Measurements from ENCODE around the gene C1QBP.

Gene C1QBP

GRCh38 chr17:5478992-5479391 is 40.0 kb upstream of the C1QBP start:
- H3K9ac ChIP-seq (ENCODE audit: low read length), result no peak overlapping the region
- H3K4me2 ChIP-seq (ENCODE audit: low read depth, low read length), result no peak overlapping the region
- H3K9me3 ChIP-seq (replicated peaks; ENCODE audit: insufficient read depth, low read length), result no peaks in the 10 kb centered on the region
- no peak for TF ChIP-seq EZH2phosphoT487 (IDR thresholded peaks at IDR 0.05; ENCODE audit: low read length)
- TF ChIP-seq CTCF (IDR thresholded peaks at IDR 0.05; ENCODE audit: low read length), result no peak
- no peak for TF ChIP-seq EZH2 (optimal IDR thresholded peaks at IDR 0.05; ENCODE audit: low read depth, low read length)
- H3K4me1 ChIP-seq (ENCODE audit: low read length), result no peaks in the 10 kb centered on the region
- no peak overlapping the region for H2AFZ ChIP-seq (ENCODE audit: low read length)
- H3K79me2 ChIP-seq (ENCODE audit: low read length), result peaks cover 42% of the 10 kb centered on the region
- DNase-seq, result no peak
- no peaks in the 10 kb centered on the region for H3F3A ChIP-seq (ENCODE audit: insufficient read depth, low read length)
- no peak overlapping the region for H3K27ac ChIP-seq (ENCODE audit: low read length)
- no peaks in the 10 kb centered on the region for H3K27me3 ChIP-seq (replicated peaks; ENCODE audit: insufficient read depth, low read length)
- no peaks in the 10 kb centered on the region for H3K9me2 ChIP-seq (replicated peaks; ENCODE audit: insufficient read depth, low read length)
- peaks cover 8% of the 10 kb centered on the region for H3K36me3 ChIP-seq (replicated peaks; ENCODE audit: insufficient read depth, low read length)
- no peaks in the 10 kb centered on the region for H4K20me1 ChIP-seq (ENCODE audit: insufficient read depth, low read length)
- no peak overlapping the region for H3K4me3 ChIP-seq (ENCODE audit: low read length)

GRCh38 chr17:5473906-5474305 is 35.0 kb upstream of the C1QBP start:
- no peaks in the 10 kb centered on the region for H4K20me1 ChIP-seq (ENCODE audit: insufficient read depth, low read length)
- H3K9me3 ChIP-seq (replicated peaks; ENCODE audit: insufficient read depth, low read length), result no peaks in the 10 kb centered on the region
- DNase-seq, result no peak
- H3K36me3 ChIP-seq (replicated peaks; ENCODE audit: insufficient read depth, low read length), result peaks cover 3% of the 10 kb centered on the region; the same call in 1 of the 2 replicates
- H3K79me2 ChIP-seq (ENCODE audit: low read length), result 0 out of 2 replicates have a peak, but pooled peaks cover 9% of the 10 kb centered on the region
- no peak overlapping the region for H3K4me2 ChIP-seq (ENCODE audit: low read depth, low read length)
- H3K27me3 ChIP-seq (replicated peaks; ENCODE audit: insufficient read depth, low read length), result no peaks in the 10 kb centered on the region
- no peaks in the 10 kb centered on the region for H3K4me1 ChIP-seq (ENCODE audit: low read length)
- H3K27ac ChIP-seq (ENCODE audit: low read length), result no peak overlapping the region
- H2AFZ ChIP-seq (ENCODE audit: low read length), result no peak overlapping the region
- no peaks in the 10 kb centered on the region for H3K9me2 ChIP-seq (replicated peaks; ENCODE audit: insufficient read depth, low read length)
- TF ChIP-seq EZH2 (optimal IDR thresholded peaks at IDR 0.05; ENCODE audit: low read depth, low read length) (no peak), CTCF (IDR thresholded peaks at IDR 0.05; ENCODE audit: low read length) (no peak), EZH2phosphoT487 (IDR thresholded peaks at IDR 0.05; ENCODE audit: low read length) (no peak)
- no peak overlapping the region for H3K4me3 ChIP-seq (ENCODE audit: low read length)
- H3K9ac ChIP-seq (ENCODE audit: low read length), result no peak overlapping the region
- peaks cover 7% of the 10 kb centered on the region; the same call in 1 of the 2 replicates for H3F3A ChIP-seq (ENCODE audit: insufficient read depth, low read length)

GRCh38 chr17:5472511-5472910 is 33.6 kb upstream of the C1QBP start:
- H3K4me3 ChIP-seq (ENCODE audit: low read length), result no peak overlapping the region
- H3F3A ChIP-seq (ENCODE audit: insufficient read depth, low read length), result peaks cover 7% of the 10 kb centered on the region; the same call in 1 of the 2 replicates
- H4K20me1 ChIP-seq (ENCODE audit: insufficient read depth, low read length), result no peaks in the 10 kb centered on the region
- TF ChIP-seq EZH2 (optimal IDR thresholded peaks at IDR 0.05; ENCODE audit: low read depth, low read length) (no peak), CTCF (IDR thresholded peaks at IDR 0.05; ENCODE audit: low read length) (no peak), EZH2phosphoT487 (IDR thresholded peaks at IDR 0.05; ENCODE audit: low read length) (no peak)
- no peaks in the 10 kb centered on the region for H3K9me2 ChIP-seq (replicated peaks; ENCODE audit: insufficient read depth, low read length)
- no peak for DNase-seq
- H3K36me3 ChIP-seq (replicated peaks; ENCODE audit: insufficient read depth, low read length), result peaks cover 3% of the 10 kb centered on the region; the same call in 1 of the 2 replicates
- no peak overlapping the region for H2AFZ ChIP-seq (ENCODE audit: low read length)
- H3K9ac ChIP-seq (ENCODE audit: low read length), result no peak overlapping the region
- no peaks in the 10 kb centered on the region for H3K9me3 ChIP-seq (replicated peaks; ENCODE audit: insufficient read depth, low read length)
- H3K4me1 ChIP-seq (ENCODE audit: low read length), result no peaks in the 10 kb centered on the region
- peaks cover 20% of the 10 kb centered on the region for H3K79me2 ChIP-seq (ENCODE audit: low read length)
- H3K27me3 ChIP-seq (replicated peaks; ENCODE audit: insufficient read depth, low read length), result no peaks in the 10 kb centered on the region
- H3K27ac ChIP-seq (ENCODE audit: low read length), result no peak overlapping the region
- H3K4me2 ChIP-seq (ENCODE audit: low read depth, low read length), result no peak overlapping the region

Data from MM.1S (cell line).